Testis (tissue), 3 donors: Measurements from ENCODE around the gene PRLHR. TPM values are rescaled to one million over a fixed set of nuclear protein-coding genes. Genes with fewer than 3 reads are reported as not detected.
A peak's percentile ranks its signal among the peaks of the same experiment; 100 is the strongest.

Experiments
- DNase-seq: peaks from one replicate; pipeline ENCODE4 v3.0.0-alpha.2; 2019
- H3K27ac ChIP-seq, 2 donors: fragments of 200-600 bp; sonication (generic); one replicate each; pipeline ENCODE4 v1.5.1; 2019
- H3K27me3 ChIP-seq: fragments of 200-600 bp; sonication (generic); one replicate; pipeline ENCODE4 v1.5.1; 2019
- H3K36me3 ChIP-seq: fragments of 200-600 bp; sonication (generic); one replicate; pipeline ENCODE4 v1.5.1; 2017; ENCODE audit warnings: low read depth; ENCODE audit errors: missing control alignments
- H3K4me1 ChIP-seq: fragments of 200-600 bp; sonication (generic); one replicate; pipeline ENCODE4 v1.5.1; 2019
- H3K4me3 ChIP-seq, 2 donors: fragments of 200-600 bp; sonication (generic); one replicate each; pipeline ENCODE4 v1.5.1; 2017 to 2019
- H3K9me3 ChIP-seq: fragments of 200-600 bp; sonication (generic); one replicate; pipeline ENCODE4 v1.5.1; 2017
- POLR2A ChIP-seq: fragments of 450-650 bp; IDR thresholded peaks from one replicate; pipeline ENCODE4 v1.6.1; 2017; ENCODE audit warnings: antibody characterized with exemption, mild to moderate bottlenecking, moderate library complexity
- WGBS, 2 donors: methylation state at CpG; one replicate each; pipeline ENCODE4 v1.1.5; 2018; 5-methylcytosine and 5-hydroxymethylcytosine counted together
- intact Hi-C: fragments of 100-400 bp; cut with DNase I; formaldehyde crosslinking; loops from one replicate; pipeline ENCODE4 v1.15.1; 2023; ENCODE audit warnings: low total_unique reads
- polyA plus RNA-seq: library from polyadenylated mRNA; stranded (reverse); fragments of 350-450 nt; fragmentation: Illumina TruSeq; extraction: RNeasy Lipid Tissue Mini Kit (QIAGEN cat#74804); gene quantifications from one replicate; pipeline ENCODE4 v1.2.3, GENCODE V29; 2014; ENCODE audit warnings: low read depth, low replicate concordance; ENCODE audit not compliant: insufficient read depth
- total RNA-seq, 2 donors: library from RNA; depleted of rRNA; stranded (reverse); fragments of >200 nt; gene quantifications; one replicate each; pipeline ENCODE4 v1.2.3, GENCODE V29; 2016
- TF ChIP-seq, protein P1 (sequence below), 3 experiments: fragments of 450-650 bp in 2 of 3; fragments of 200-600 bp in 1 of 3; sonication (generic) in 1 of 3; IDR thresholded peaks; one replicate each; pipeline ENCODE4 v1.5.1; 2016 to 2019; ENCODE audit warnings: antibody characterized with exemption in 3 of 3, mild to moderate bottlenecking in 2 of 3, moderate library complexity in 1 of 3

The PRLHR gene
- total and polyA plus RNA-seq, 3 donors from 2014 or later: 0.12 to 0.79 TPM; not detected in 1

DNA sequence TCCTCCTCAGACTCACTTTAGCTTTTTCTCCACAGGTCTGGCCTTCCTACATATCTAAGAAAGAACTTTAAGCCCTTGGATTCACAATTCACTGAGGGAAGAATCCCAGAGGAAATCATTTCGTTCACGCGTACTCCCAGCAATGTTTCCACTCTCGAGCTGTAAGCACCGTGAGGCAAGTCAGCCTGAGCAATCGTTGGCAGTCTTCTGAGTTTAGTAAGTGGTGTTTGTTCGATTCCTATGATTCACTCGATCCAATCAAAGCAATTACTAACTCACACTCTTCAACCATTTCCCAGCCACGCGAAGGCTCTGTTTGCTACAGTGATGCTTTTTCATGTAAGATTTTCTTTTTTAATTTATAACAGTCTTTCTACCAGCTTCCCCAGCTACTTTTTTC, 10.2 kb upstream of the PRLHR start:
- Histone ChIP-seq H3K9me3 (no peaks in the 10 kb centered on the region), H3K27ac (no peak overlapping the region), H3K27me3 (no peaks in the 10 kb centered on the region), H3K36me3 (no peaks in the 10 kb centered on the region), H3K4me1 (no peaks in the 10 kb centered on the region), H3K4me3 (no peak overlapping the region)
- 75 to 76% methylated on average over 10 of the region's 10 CpGs for WGBS, 2 donors
- TF ChIP-seq, protein P1, sequence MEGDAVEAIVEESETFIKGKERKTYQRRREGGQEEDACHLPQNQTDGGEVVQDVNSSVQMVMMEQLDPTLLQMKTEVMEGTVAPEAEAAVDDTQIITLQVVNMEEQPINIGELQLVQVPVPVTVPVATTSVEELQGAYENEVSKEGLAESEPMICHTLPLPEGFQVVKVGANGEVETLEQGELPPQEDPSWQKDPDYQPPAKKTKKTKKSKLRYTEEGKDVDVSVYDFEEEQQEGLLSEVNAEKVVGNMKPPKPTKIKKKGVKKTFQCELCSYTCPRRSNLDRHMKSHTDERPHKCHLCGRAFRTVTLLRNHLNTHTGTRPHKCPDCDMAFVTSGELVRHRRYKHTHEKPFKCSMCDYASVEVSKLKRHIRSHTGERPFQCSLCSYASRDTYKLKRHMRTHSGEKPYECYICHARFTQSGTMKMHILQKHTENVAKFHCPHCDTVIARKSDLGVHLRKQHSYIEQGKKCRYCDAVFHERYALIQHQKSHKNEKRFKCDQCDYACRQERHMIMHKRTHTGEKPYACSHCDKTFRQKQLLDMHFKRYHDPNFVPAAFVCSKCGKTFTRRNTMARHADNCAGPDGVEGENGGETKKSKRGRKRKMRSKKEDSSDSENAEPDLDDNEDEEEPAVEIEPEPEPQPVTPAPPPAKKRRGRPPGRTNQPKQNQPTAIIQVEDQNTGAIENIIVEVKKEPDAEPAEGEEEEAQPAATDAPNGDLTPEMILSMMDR (IDR thresholded peaks at IDR 0.05): no peak
- TF ChIP-seq POLR2A: no peak
- intact Hi-C loops: no loop called here
- DNase-seq: no peak

DNA sequence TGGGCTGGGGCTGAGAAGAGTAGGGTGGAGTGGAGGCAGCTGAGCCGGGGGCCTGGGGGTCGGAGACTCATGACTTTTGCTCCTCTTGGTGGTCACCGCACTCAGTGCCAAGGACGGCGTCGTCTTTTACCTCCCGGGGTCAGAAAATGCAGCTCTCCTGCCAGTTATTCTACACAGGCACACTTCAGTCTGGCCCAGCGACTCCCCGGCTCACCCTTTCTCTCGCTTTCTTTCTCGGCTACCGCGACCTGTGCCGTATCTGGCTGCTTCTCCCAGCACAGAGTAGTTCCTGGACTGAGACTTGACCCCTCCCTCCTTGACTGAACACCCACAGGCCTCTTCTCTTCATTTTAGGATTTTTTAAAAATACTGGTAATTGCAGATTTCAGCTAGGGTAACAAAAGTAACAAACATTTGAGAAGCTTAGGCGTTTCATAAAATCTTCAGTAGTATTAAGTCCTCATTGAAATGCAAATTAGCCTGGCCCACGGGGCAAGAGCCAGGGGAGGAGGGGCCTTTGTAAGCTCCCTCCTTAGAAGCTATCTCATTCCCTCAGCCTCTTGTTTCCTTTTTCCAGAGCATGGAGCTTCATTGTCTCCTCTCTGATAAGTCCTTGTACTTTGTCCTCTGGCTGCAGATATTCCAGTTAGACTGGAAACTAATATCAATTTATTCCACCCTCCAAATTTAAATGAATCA, 1.1 kb upstream of the PRLHR start:
- H3K27me3 ChIP-seq: no peaks in the 10 kb centered on the region
- DNase-seq: no peak
- 1 to 4% methylated on average over 16 of the region's 16 CpGs for whole genome bisulfite sequencing, 2 donors
- no peaks in the 10 kb centered on the region for H3K4me1 ChIP-seq
- no peak overlapping the region for H3K27ac ChIP-seq
- intact Hi-C loops: no loop called here
- no peaks in the 10 kb centered on the region for H3K9me3 ChIP-seq
- H3K36me3 ChIP-seq: no peaks in the 10 kb centered on the region
- H3K4me3 ChIP-seq: no peak overlapping the region
- TF ChIP-seq, protein P1 (IDR thresholded peaks at IDR 0.05): no peak
- no peak for TF ChIP-seq POLR2A

DNA sequence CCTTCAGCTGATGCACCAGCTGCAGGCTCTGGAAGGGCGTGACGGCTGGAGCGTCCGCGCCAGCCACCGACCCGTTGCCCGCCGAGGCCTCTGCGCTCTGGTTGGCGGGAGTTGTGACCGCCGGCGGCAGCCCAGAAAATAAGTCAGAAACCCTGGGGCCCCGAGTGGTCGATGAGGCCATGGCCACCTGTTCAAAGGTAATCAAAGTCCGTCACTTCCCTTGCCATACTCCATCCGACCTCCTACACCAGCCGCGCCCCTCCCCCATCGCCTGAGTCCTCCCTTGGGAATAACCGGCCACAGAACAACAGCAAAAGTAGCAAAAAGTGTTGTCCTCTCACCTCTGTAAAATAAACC, 406 bp downstream of the PRLHR start:
- Histone ChIP-seq H3K4me3 (no peak overlapping the region), H3K27ac (no peak overlapping the region), H3K9me3 (no peaks in the 10 kb centered on the region), H3K36me3 (no peaks in the 10 kb centered on the region), H3K4me1 (no peaks in the 10 kb centered on the region), H3K27me3 (no peaks in the 10 kb centered on the region)
- intact Hi-C loops: no loop called here
- WGBS, 2 donors: 2 to 11% methylated on average over 6 to 21 of the region's 22 CpGs
- TF ChIP-seq, protein P1 (IDR thresholded peaks at IDR 0.05): no peak
- DNase-seq: no peak

DNA sequence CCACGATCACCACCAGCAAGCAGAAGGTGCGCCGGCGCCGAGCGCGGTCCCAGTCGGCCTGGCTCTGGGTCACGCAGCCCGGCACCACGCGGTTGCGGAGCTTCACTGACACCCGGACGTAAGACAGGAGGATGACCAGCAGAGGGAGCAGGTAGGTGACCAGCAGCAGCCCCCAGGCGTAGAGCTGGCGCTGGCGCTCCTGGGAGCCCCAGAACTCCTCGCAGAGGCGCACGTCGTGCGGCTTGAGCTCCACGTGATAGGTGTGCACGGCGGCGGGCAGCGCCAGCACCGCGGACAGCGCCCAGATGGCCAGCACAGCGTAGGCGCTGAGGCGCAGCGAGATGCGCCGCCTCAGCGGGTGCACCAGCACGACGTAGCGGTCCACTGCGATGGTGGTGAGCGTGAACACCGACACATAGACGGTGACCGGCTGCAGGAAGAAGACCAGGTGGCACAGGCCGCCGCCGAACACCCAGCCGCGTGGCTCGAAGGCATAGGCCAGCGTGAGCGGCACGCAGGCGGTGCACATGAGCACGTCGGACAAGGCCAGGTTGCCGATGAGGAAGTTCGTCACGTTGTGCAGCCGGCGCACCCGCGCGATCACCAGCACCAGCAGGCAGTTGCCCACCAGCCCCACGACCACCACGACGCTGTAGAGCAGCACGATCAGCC, 920 bp downstream of the PRLHR start:
- peak; percentile 76 for DNase-seq
- TF ChIP-seq, protein P1 (IDR thresholded peaks at IDR 0.05): peak in 2 of 3 experiments; percentile 20 to 27
- TF ChIP-seq POLR2A: no peak
- Histone ChIP-seq H3K36me3 (no peaks in the 10 kb centered on the region), H3K27ac (no peak overlapping the region), H3K27me3 (no peaks in the 10 kb centered on the region), H3K4me3 (peak overlapping the region in 1 of 2 donors; percentile 5), H3K9me3 (no peaks in the 10 kb centered on the region), H3K4me1 (no peaks in the 10 kb centered on the region)
- 10% methylated on average over 45 of the region's 70 CpGs; no CpG with 5 or more reads in 1 of the 2 donors for WGBS, 2 donors
- intact Hi-C loops: no loop called here
